Measurements from ENCODE around the gene ACP6. TPM values are rescaled to one million over a fixed set of nuclear protein-coding genes. Genes with fewer than 3 reads are reported as not detected.

The ACP6 gene
- total RNA-seq, 1 donor = 6.0 TPM

DNA sequence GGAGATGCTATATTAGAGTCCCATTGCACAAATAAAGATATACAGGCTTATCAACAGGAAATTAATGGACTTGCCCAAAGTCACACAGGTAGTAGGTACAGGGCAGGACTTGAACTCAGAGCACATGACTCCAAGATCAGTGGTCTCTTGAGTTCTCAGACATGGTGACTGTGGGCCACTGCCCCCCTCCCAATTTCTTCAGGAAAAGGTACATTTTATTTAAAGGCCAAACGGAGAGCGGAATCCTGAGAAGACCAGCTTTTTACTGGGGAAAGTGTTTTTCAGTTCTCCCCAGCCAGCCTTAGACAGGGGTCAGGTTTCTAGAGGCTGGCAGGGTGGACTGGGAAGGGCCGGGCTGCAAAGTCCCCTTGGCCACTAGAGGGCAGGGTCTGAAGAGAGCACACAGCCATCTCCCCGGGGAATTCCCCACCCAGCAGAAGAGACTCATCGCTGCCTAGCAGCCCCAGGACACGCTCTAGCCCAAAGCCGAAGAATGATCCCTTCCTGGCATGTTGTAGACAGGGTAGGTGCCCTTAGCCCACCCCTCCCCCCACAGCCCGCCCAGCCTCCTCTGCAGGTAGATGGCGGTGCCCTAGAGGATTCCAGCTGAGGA, 29.7 kb downstream of the ACP6 start:
- no peak overlapping the region for H3K4me3 ChIP-seq (ENCODE audit: low read depth, low read length)
- peak; percentile 79 for DNase-seq (ENCODE audit: low read depth)
- TF ChIP-seq, protein P1, sequence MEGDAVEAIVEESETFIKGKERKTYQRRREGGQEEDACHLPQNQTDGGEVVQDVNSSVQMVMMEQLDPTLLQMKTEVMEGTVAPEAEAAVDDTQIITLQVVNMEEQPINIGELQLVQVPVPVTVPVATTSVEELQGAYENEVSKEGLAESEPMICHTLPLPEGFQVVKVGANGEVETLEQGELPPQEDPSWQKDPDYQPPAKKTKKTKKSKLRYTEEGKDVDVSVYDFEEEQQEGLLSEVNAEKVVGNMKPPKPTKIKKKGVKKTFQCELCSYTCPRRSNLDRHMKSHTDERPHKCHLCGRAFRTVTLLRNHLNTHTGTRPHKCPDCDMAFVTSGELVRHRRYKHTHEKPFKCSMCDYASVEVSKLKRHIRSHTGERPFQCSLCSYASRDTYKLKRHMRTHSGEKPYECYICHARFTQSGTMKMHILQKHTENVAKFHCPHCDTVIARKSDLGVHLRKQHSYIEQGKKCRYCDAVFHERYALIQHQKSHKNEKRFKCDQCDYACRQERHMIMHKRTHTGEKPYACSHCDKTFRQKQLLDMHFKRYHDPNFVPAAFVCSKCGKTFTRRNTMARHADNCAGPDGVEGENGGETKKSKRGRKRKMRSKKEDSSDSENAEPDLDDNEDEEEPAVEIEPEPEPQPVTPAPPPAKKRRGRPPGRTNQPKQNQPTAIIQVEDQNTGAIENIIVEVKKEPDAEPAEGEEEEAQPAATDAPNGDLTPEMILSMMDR (IDR thresholded peaks at IDR 0.05; ENCODE audit: insufficient read depth, low read depth, low read length) = peak; percentile 89

DNA sequence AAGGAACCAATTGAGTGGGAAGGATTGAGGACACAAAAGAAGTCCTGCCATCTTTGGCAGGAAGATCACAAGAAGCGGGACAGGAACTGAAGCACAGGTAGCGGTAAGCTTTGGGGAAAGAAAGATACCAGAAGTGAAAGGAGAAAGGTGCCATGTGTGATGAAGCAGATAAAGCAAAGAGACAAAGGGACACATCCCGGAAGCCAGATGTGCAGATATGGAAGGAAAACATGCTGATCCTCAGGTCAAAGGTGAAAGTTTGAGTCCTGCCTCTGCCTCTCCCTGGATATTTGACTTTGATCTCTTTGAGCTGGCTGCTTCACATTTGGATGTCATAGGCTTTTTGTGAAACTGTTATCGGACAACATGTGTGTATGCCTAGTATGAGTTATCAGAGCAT, 34.0 kb downstream of the ACP6 start:
- no peak overlapping the region for H3K4me3 ChIP-seq (ENCODE audit: low read depth, low read length)
- TF ChIP-seq, protein P1 (IDR thresholded peaks at IDR 0.05; ENCODE audit: insufficient read depth, low read depth, low read length) = no peak
- no peak for DNase-seq (ENCODE audit: low read depth)

DNA sequence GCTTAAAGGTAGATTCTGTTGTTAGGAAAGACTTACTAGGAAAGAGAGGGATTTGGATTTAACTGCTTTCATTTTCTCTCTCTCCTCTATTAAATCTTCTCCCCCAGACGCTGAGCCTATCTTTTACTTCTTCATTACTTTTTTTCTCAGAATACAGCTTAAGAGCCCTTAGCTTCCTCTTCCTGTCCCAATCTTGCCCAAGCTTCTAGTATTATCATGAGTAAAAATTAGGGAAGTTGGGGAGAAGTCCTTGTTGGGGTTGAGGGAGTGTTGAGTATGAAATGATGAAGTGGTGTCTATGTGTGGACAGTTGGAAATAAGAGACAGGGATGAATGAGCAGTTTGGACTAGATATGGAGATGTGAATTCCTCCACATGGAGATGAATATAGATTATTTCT, 35.0 kb downstream of the ACP6 start:
- DNase-seq (ENCODE audit: low read depth) = no peak
- TF ChIP-seq, protein P1 (IDR thresholded peaks at IDR 0.05; ENCODE audit: insufficient read depth, low read depth, low read length) = no peak

DNA sequence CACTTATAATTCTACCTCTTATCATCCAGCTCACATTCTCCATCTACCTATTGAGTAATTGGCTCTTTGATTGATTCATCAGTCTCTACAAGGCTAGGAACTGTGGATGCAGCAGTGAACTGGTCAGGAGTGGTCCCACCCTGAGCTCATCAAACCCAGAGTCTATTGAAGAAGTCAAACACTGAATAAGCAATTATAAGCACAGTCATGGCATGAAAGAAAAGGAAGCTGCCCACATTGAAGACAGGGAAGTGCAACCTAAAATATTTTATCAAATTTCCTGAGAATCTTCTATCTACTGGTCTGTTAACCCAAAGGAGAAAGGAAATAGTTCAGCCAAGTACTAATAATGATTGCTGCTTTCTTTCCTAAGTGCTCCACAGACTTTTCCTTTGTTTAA, 35.7 kb downstream of the ACP6 start:
- no peak for DNase-seq (ENCODE audit: low read depth)
- TF ChIP-seq, protein P1 (IDR thresholded peaks at IDR 0.05; ENCODE audit: insufficient read depth, low read depth, low read length) = no peak

More for the DNA sequence above, 35.0 kb downstream of the ACP6 start:
- no peak overlapping the region for H3K4me3 ChIP-seq (ENCODE audit: low read depth, low read length)

DNA sequence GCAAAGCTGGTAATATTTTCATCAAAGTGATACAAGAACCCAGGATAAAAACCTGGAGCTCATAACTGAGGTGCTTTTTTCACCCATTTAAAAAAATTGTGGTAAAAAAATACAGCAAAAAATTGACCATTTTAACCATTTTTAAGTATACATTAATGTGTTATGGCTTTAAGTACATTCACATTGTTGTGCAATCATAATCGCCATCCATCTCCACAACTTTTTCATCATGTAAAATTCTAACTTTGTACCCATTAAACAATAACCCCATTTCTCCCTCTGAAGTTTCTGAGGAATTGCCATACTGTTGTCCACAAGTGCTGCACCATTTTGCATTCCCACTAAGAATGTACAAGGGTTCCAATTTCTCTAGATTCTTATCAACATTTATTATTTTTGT, 36.6 kb downstream of the ACP6 start:
- TF ChIP-seq, protein P1 (IDR thresholded peaks at IDR 0.05; ENCODE audit: insufficient read depth, low read depth, low read length) = no peak
- no peak overlapping the region for H3K4me3 ChIP-seq (ENCODE audit: low read depth, low read length)

More for the DNA sequence above, 35.7 kb downstream of the ACP6 start:
- no peak overlapping the region for H3K4me3 ChIP-seq (ENCODE audit: low read depth, low read length)

DNA sequence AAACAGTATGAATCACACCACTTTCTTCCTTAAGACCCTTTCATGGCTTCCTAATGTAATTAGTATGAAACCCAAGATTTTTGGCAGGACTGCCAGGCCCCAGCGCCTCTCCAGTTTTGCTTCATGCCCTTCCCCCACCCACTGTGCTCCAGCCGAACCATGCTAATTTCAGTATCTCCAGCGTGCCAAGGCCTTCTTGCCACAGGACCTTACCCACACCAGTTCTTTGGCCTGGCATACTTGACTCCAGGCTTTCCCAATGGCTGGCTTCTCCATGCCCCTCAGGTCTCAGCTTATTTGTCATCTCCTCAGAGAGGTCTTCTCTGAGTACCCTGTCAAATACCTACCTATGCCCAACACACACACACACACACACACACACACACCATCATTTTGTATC, 38.5 kb downstream of the ACP6 start:
- no peak overlapping the region for H3K4me3 ChIP-seq (ENCODE audit: low read depth, low read length)
- DNase-seq (ENCODE audit: low read depth) = no peak
- TF ChIP-seq, protein P1 (IDR thresholded peaks at IDR 0.05; ENCODE audit: insufficient read depth, low read depth, low read length) = no peak

More for the DNA sequence above, 36.6 kb downstream of the ACP6 start:
- no peak for DNase-seq (ENCODE audit: low read depth)

DNA sequence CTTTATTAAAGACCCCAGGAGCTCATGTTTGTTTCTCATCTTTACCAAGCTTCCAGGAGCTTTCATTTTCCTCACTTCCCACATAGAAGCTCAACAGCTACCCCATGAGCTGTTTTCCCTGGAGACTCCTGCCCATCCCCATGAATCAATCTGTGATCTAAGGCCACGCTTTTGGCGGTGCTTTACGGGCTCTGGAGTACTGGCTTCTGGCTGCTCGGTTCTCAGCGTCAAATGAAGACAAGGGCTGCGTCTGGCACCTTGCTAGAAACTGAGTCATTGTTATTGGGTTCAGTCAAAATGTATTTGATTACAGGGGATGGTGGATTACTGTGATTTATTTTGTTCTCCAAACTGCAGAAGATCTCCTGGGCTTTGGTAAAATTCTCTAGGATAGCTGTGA, 39.9 kb downstream of the ACP6 start:
- H3K4me3 ChIP-seq (ENCODE audit: low read depth, low read length) = no peak overlapping the region
- no peak for DNase-seq (ENCODE audit: low read depth)
- TF ChIP-seq, protein P1 (IDR thresholded peaks at IDR 0.05; ENCODE audit: insufficient read depth, low read depth, low read length) = no peak

Measured in fibroblast of villous mesenchyme (primary cell).